NT2/D1 (cell line): ENCODE results near the gene HERC3.
"Not testable (repeated sequence)": the region's sequence is repeated elsewhere in the genome, so short reads cannot be mapped to it uniquely, and the experiment has no call there.

Experiments
- DNase-seq: peaks from one replicate; pipeline ENCODE4 v3.0.0-alpha.2; 2011; ENCODE audit warnings: low read depth, low spot score
- H3K27me3 ChIP-seq: 2 replicates; pipeline ENCODE4 v1.6.0; 2011; ENCODE audit warnings: mild to moderate bottlenecking; ENCODE audit not compliant: insufficient read length, insufficient read depth
- H3K36me3 ChIP-seq: 2 replicates; pipeline ENCODE4 v1.6.1; 2011; ENCODE audit warnings: mild to moderate bottlenecking, low read length, mixed read lengths; ENCODE audit not compliant: insufficient read depth, insufficient read length
- H3K4me1 ChIP-seq: 2 replicates; pipeline ENCODE4 v1.5.1; 2011; ENCODE audit not compliant: insufficient read depth, insufficient read length
- H3K4me3 ChIP-seq: 2 replicates; pipeline ENCODE4 v1.5.1; 2011; ENCODE audit warnings: low read depth; ENCODE audit not compliant: insufficient read length
- H3K9ac ChIP-seq: 2 replicates; pipeline ENCODE4 v1.6.0; 2011; ENCODE audit warnings: low read depth; ENCODE audit not compliant: insufficient read length
- H3K9me3 ChIP-seq: 2 replicates; pipeline ENCODE4 v1.5.1; 2011; ENCODE audit warnings: mild to moderate bottlenecking, low read length; ENCODE audit not compliant: insufficient read depth
- SUZ12 ChIP-seq: IDR thresholded peaks from 2 replicates; pipeline ENCODE4 v1.6.1; 2011; ENCODE audit not compliant: insufficient read length, insufficient read depth; ENCODE audit errors: extremely low read depth
- YY1 ChIP-seq: IDR thresholded peaks from 2 replicates; pipeline ENCODE4 v1.6.1; 2011; ENCODE audit not compliant: insufficient read length, insufficient read depth
- ZNF274 ChIP-seq: IDR thresholded peaks from 2 replicates; pipeline ENCODE4 v1.6.1; 2011; ENCODE audit warnings: mild to moderate bottlenecking, low read depth, low read length

The HERC3 gene

GRCh38 chr4:88599298-88599697, 7.0 kb downstream of the HERC3 start:
- peaks cover 4% of the 10 kb centered on the region for H3K27me3 ChIP-seq
- no peak for DNase-seq
- H3K9me3 ChIP-seq = no peaks in the 10 kb centered on the region
- no peak for TF ChIP-seq YY1
- no peak for TF ChIP-seq ZNF274
- TF ChIP-seq SUZ12 = no peak
- no peak overlapping the region for H3K9ac ChIP-seq
- H3K4me1 ChIP-seq = peaks cover 2% of the 10 kb centered on the region
- no peak overlapping the region for H3K4me3 ChIP-seq
- no peaks in the 10 kb centered on the region for H3K36me3 ChIP-seq

- Histone ChIP-seq H3K27me3 (peaks cover under 1% of the 10 kb centered on the region), H3K36me3 (no peaks in the 10 kb centered on the region), H3K9me3 (no peaks in the 10 kb centered on the region), H3K4me1 (peaks cover 2% of the 10 kb centered on the region), H3K9ac (no peak overlapping the region), H3K4me3 (no peak overlapping the region)
- TF ChIP-seq SUZ12 (no peak), YY1 (no peak), ZNF274 (no peak)
- DNase-seq = no peak
Measured at GRCh38 chr4:88599714-88600113, 7.4 kb downstream of the HERC3 start.

- H3K27me3 ChIP-seq = no peaks in the 10 kb centered on the region
- no peak overlapping the region for H3K4me3 ChIP-seq
- no peak for TF ChIP-seq YY1
- no peak overlapping the region for H3K9ac ChIP-seq
- peaks cover 2% of the 10 kb centered on the region for H3K4me1 ChIP-seq
- H3K9me3 ChIP-seq = no peaks in the 10 kb centered on the region
- no peaks in the 10 kb centered on the region for H3K36me3 ChIP-seq
- no peak for DNase-seq
Measured at GRCh38 chr4:88600176-88600838, 8.0 kb downstream of the HERC3 start.

GRCh38 chr4:88604978-88605678, 12.8 kb downstream of the HERC3 start:
- H3K9me3 ChIP-seq = no peaks in the 10 kb centered on the region
- no peaks in the 10 kb centered on the region for H3K4me1 ChIP-seq
- no peaks in the 10 kb centered on the region for H3K27me3 ChIP-seq
- H3K36me3 ChIP-seq = no peaks in the 10 kb centered on the region
- TF ChIP-seq YY1 = no peak
- TF ChIP-seq SUZ12 = no peak
- no peak for TF ChIP-seq ZNF274
- no peak for DNase-seq
- H3K9ac ChIP-seq = no peak overlapping the region
- no peak overlapping the region for H3K4me3 ChIP-seq

- Histone ChIP-seq H3K9ac (no peak overlapping the region), H3K27me3 (no peaks in the 10 kb centered on the region), H3K4me1 (no peaks in the 10 kb centered on the region), H3K4me3 (no peak overlapping the region), H3K9me3 (no peaks in the 10 kb centered on the region), H3K36me3 (no peaks in the 10 kb centered on the region)
- DNase-seq = no peak
- TF ChIP-seq SUZ12 = no peak
- no peak for TF ChIP-seq YY1
- no peak for TF ChIP-seq ZNF274
Measured at GRCh38 chr4:88605736-88606135, 13.5 kb downstream of the HERC3 start.

- TF ChIP-seq YY1 (no peak), SUZ12 (no peak), ZNF274 (no peak)
- Histone ChIP-seq H3K4me1 (no peaks in the 10 kb centered on the region), H3K9me3 (no peaks in the 10 kb centered on the region), H3K9ac (no peak overlapping the region), H3K27me3 (no peaks in the 10 kb centered on the region), H3K4me3 (no peak overlapping the region), H3K36me3 (no peaks in the 10 kb centered on the region)
- DNase-seq = no peak
Measured at GRCh38 chr4:88606832-88607231, 14.6 kb downstream of the HERC3 start.

- H3K27me3 ChIP-seq = no peaks in the 10 kb centered on the region
- H3K36me3 ChIP-seq = no peaks in the 10 kb centered on the region
- H3K9me3 ChIP-seq = no peaks in the 10 kb centered on the region
- H3K4me3 ChIP-seq = no peak overlapping the region
- DNase-seq = no peak
- H3K4me1 ChIP-seq = no peaks in the 10 kb centered on the region
- TF ChIP-seq ZNF274 (no peak), SUZ12 (no peak), YY1 (no peak)
- H3K9ac ChIP-seq = no peak overlapping the region
Measured at GRCh38 chr4:88609387-88609786, 17.1 kb downstream of the HERC3 start.

- not testable (repeated sequence) for H3K27me3 ChIP-seq, H3K9ac ChIP-seq, H3K36me3 ChIP-seq, DNase-seq, H3K4me3 ChIP-seq, H3K4me1 ChIP-seq, H3K9me3 ChIP-seq
Measured at GRCh38 chr4:88609794-88610193, 17.5 kb downstream of the HERC3 start.
